Mesendoderm (in vitro differentiated cells): ENCODE measurements around the gene SRGAP1.

Source experiments
- DNase-seq: peaks from one replicate; pipeline ENCODE4 v3.0.0; 2013
- H2AK5ac ChIP-seq: 2 replicates; pipeline ENCODE4 v1.6.1; 2013; ENCODE audit warnings: low read length, inconsistent platforms
- H2BK120ac ChIP-seq: 2 replicates; pipeline ENCODE4 v1.6.1; 2013; ENCODE audit warnings: low read depth, mild to moderate bottlenecking, low read length, moderate library complexity, mixed read lengths
- H2BK15ac ChIP-seq: replicated peaks from 2 replicates; pipeline ENCODE4 v1.6.1; 2013; ENCODE audit warnings: low read depth, mild to moderate bottlenecking, moderate library complexity
- H2BK5ac ChIP-seq: 2 replicates; pipeline ENCODE4 v1.6.1; 2013; ENCODE audit warnings: low read length, inconsistent platforms
- H3K18ac ChIP-seq: 2 replicates; pipeline ENCODE4 v1.6.1; 2013; ENCODE audit warnings: mild to moderate bottlenecking, low read length, mixed read lengths
- H3K23ac ChIP-seq: one replicate; pipeline ENCODE4 v1.6.1; 2013; ENCODE audit warnings: low read length
- H3K27ac ChIP-seq: 2 replicates; pipeline ENCODE4 v1.5.1; 2013; ENCODE audit warnings: low read depth, mild to moderate bottlenecking, inconsistent platforms, low read length, moderate library complexity
- H3K27me3 ChIP-seq: 2 replicates; pipeline ENCODE4 v1.6.1; 2013; ENCODE audit warnings: low read length, control low read depth, mild to moderate bottlenecking, inconsistent platforms; ENCODE audit not compliant: insufficient read depth, poor library complexity
- H3K36me3 ChIP-seq: 2 replicates; pipeline ENCODE4 v1.6.1; 2013; ENCODE audit warnings: low read length, inconsistent platforms; ENCODE audit not compliant: control insufficient read depth, insufficient read depth
- H3K4ac ChIP-seq: one replicate; pipeline ENCODE4 v1.6.1; 2013; ENCODE audit warnings: low read depth, mild to moderate bottlenecking, low read length, moderate library complexity
- H3K4me1 ChIP-seq: 2 replicates; pipeline ENCODE4 v1.6.1; 2013; ENCODE audit warnings: low read depth, low read length, inconsistent platforms; ENCODE audit not compliant: control insufficient read depth
- H3K4me2 ChIP-seq: 2 replicates; pipeline ENCODE4 v1.6.1; 2013; ENCODE audit warnings: low read length
- H3K4me3 ChIP-seq: 2 replicates; pipeline ENCODE4 v1.5.1; 2013; ENCODE audit warnings: mild to moderate bottlenecking, low read length
- H3K56ac ChIP-seq: one replicate; pipeline ENCODE4 v1.6.1; 2013; ENCODE audit warnings: low read length
- H3K79me1 ChIP-seq: 2 replicates; pipeline ENCODE4 v1.6.1; 2013; ENCODE audit warnings: low read length, inconsistent platforms
- H3K79me2 ChIP-seq: 2 replicates; pipeline ENCODE4 v1.6.1; 2013; ENCODE audit warnings: mild to moderate bottlenecking, low read length; ENCODE audit not compliant: control insufficient read depth, insufficient read depth
- H3K9ac ChIP-seq: 2 replicates; pipeline ENCODE4 v1.6.1; 2013; ENCODE audit warnings: low read length, inconsistent platforms
- H4K5ac ChIP-seq: one replicate; pipeline ENCODE4 v1.6.1; 2013; ENCODE audit warnings: low read length
- H4K8ac ChIP-seq: one replicate; pipeline ENCODE4 v1.6.1; 2013; ENCODE audit warnings: low read depth, mild to moderate bottlenecking, control low read depth, low read length, moderate library complexity
- WGBS: extraction: QIAGEN DNeasy Blood & Tissue Kit; methylation state at CpG from one replicate; pipeline ENCODE4 v1.1.7; 2013; ENCODE audit warnings: low lambda C conversion rate, missing lambda C conversion rate; ENCODE audit not compliant: insufficient coverage; ENCODE audit errors: extremely low coverage; 5-methylcytosine and 5-hydroxymethylcytosine counted together

The SRGAP1 gene

DNA sequence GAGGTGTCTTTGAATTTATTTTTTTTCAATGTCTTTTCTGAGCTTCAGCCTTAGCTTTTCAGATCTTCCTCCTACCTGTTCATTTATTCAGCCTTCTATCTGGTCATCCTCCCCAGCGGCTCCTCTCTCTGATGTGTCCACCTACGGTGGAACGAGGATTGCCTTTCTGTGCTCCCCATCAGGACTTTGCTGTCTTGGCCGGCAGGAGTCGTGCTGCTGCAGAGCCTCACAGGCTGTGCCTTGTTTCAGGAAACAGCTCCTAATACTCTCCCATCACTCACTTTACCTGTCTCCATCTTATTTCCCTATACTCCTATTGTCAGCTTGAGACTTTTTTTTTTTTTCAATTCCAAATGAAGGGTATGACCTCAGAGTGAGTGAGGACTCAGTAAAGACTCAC, 300.7 kb downstream of the SRGAP1 start:
- no peak overlapping the region for H4K8ac ChIP-seq
- no CpG with 5 or more reads among the region's 5 CpGs for WGBS
- DNase-seq: no peak
- no peak overlapping the region for H3K4me2 ChIP-seq
- H2BK5ac ChIP-seq: no peak overlapping the region
- H3K4me1 ChIP-seq: no peaks in the 10 kb centered on the region
- no peak overlapping the region for H2AK5ac ChIP-seq
- H3K56ac ChIP-seq: no peak overlapping the region
- no peak overlapping the region for H2BK15ac ChIP-seq
- H3K79me2 ChIP-seq: no peaks in the 10 kb centered on the region
- no peak overlapping the region for H3K9ac ChIP-seq
- H4K5ac ChIP-seq: no peak overlapping the region
- no peaks in the 10 kb centered on the region for H3K79me1 ChIP-seq
- no peak overlapping the region for H3K18ac ChIP-seq
- H2BK120ac ChIP-seq: no peak overlapping the region
- H3K27me3 ChIP-seq: no peaks in the 10 kb centered on the region
- H3K4ac ChIP-seq: no peak overlapping the region
- H3K4me3 ChIP-seq: no peak overlapping the region
- no peak overlapping the region for H3K23ac ChIP-seq
- no peak overlapping the region for H3K27ac ChIP-seq
- no peaks in the 10 kb centered on the region for H3K36me3 ChIP-seq

DNA sequence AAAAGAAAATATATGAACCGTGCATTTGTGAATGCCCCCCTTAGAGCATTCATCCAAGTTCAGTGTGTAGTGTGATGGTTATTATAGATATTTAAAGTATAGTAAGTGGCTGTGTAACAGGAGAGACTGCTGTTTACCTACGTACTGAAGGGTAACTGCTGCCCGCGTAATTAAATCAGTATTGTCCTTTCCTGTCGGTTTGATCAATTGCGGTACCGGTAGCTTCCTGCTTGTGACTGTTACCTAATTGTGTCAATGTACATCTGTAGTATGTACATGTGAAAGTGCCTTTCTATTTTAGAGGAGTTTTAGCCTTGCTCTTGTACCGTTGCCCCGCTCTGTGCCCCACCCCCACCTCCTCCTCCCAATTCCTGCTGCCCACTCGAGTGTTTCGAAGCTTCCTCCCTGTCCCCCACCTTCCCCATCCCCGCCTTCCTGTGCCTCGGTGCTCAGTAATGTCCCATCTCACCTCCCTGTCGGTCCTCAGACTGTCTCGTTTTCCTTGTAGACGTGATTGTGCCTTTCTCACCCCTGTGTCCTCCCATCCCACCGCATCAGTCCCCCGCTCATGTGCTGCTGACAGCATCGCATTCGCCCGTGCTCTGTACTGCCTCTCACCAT, 302.6 kb downstream of the SRGAP1 start:
- Histone ChIP-seq H2BK15ac (no peak overlapping the region), H3K79me2 (no peaks in the 10 kb centered on the region), H4K5ac (no peak overlapping the region), H3K36me3 (no peaks in the 10 kb centered on the region), H3K79me1 (no peaks in the 10 kb centered on the region), H2AK5ac (no peak overlapping the region), H3K4me3 (no peak overlapping the region), H3K4me2 (no peak overlapping the region), H3K4ac (no peak overlapping the region), H2BK120ac (no peak overlapping the region), H3K27me3 (no peaks in the 10 kb centered on the region), H3K27ac (no peak overlapping the region), H2BK5ac (no peak overlapping the region), H3K23ac (no peak overlapping the region), H3K9ac (no peak overlapping the region), H3K4me1 (no peaks in the 10 kb centered on the region), H3K56ac (no peak overlapping the region), H4K8ac (no peak overlapping the region), H3K18ac (no peak overlapping the region)
- DNase-seq: no peak
- no CpG with 5 or more reads among the region's 21 CpGs for WGBS

DNA sequence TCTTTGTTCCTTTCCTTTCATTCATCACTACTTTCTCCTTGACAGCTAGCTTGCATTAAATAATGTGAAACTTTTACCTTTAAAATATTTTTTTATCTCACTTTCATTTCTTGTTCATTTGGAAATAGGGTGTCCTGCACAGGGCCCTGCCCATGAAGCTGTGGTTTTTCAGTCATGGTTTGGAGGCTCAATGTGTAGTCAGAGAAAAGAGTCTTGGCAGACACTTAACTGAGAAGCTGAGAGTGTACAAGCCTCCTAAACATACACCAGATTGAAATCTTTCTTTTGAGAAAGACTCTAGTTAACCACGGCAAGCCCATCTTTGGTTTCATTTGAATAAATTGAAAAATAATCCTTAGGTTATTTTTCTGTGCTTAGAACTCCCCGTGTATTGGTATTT, 303.4 kb downstream of the SRGAP1 start:
- no peak overlapping the region for H3K27ac ChIP-seq
- H3K36me3 ChIP-seq: no peaks in the 10 kb centered on the region
- no peak overlapping the region for H2BK5ac ChIP-seq
- no peak overlapping the region for H4K8ac ChIP-seq
- H2BK15ac ChIP-seq: no peak overlapping the region
- no peak overlapping the region for H3K4me3 ChIP-seq
- no CpG with 5 or more reads among the region's 2 CpGs for WGBS
- no peak overlapping the region for H3K23ac ChIP-seq
- H3K9ac ChIP-seq: no peak overlapping the region
- no peaks in the 10 kb centered on the region for H3K4me1 ChIP-seq
- no peak overlapping the region for H3K18ac ChIP-seq
- H3K79me1 ChIP-seq: no peaks in the 10 kb centered on the region
- no peak overlapping the region for H3K4me2 ChIP-seq
- no peaks in the 10 kb centered on the region for H3K27me3 ChIP-seq
- H3K56ac ChIP-seq: no peak overlapping the region
- no peak overlapping the region for H2BK120ac ChIP-seq
- DNase-seq: no peak
- no peak overlapping the region for H3K4ac ChIP-seq
- H4K5ac ChIP-seq: no peak overlapping the region
- H2AK5ac ChIP-seq: no peak overlapping the region
- H3K79me2 ChIP-seq: no peaks in the 10 kb centered on the region

DNA sequence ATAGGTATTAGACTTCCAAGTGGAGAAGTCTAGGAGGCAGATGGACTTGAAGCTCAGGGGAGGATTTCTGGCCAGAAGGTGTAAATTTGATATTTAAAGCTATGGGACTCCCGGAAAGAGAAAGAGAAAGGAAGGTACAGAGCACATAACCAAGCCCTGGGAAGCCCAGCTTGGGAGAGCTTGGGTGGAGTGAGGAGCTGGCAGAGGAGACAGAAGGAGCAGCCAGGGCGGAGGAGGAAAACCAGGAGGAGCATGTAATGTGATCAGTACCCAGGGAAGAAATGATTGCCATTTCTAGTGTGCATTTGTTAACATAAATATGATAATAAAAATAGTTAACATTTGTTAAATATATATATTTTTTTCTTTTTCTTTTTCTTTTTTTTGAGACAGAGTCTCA, 310.2 kb downstream of the SRGAP1 start:
- H2BK5ac ChIP-seq: no peak overlapping the region
- H3K27ac ChIP-seq: no peak overlapping the region
- H2BK15ac ChIP-seq: no peak overlapping the region
- H3K18ac ChIP-seq: no peak overlapping the region
- no peak overlapping the region for H4K5ac ChIP-seq
- no CpG with 5 or more reads among the region's 2 CpGs for WGBS
- no peaks in the 10 kb centered on the region for H3K79me2 ChIP-seq
- no peaks in the 10 kb centered on the region for H3K27me3 ChIP-seq
- no peak for DNase-seq
- H3K4ac ChIP-seq: no peak overlapping the region
- no peak overlapping the region for H3K4me2 ChIP-seq
- no peak overlapping the region for H4K8ac ChIP-seq
- no peak overlapping the region for H2AK5ac ChIP-seq
- H3K23ac ChIP-seq: no peak overlapping the region
- H3K56ac ChIP-seq: no peak overlapping the region
- H3K9ac ChIP-seq: no peak overlapping the region
- H3K79me1 ChIP-seq: no peaks in the 10 kb centered on the region
- H3K4me1 ChIP-seq: no peaks in the 10 kb centered on the region
- H3K4me3 ChIP-seq: no peak overlapping the region
- H2BK120ac ChIP-seq: no peak overlapping the region
- H3K36me3 ChIP-seq: no peaks in the 10 kb centered on the region

GRCh38 chr12:64157110-64157509, 312.6 kb downstream of the SRGAP1 start:
- no peaks in the 10 kb centered on the region for H3K79me1 ChIP-seq
- no peak overlapping the region for H3K23ac ChIP-seq
- H4K5ac ChIP-seq: no peak overlapping the region
- no peaks in the 10 kb centered on the region for H3K4me1 ChIP-seq
- no peak overlapping the region for H3K4me3 ChIP-seq
- H3K56ac ChIP-seq: no peak overlapping the region
- H2AK5ac ChIP-seq: no peak overlapping the region
- no peaks in the 10 kb centered on the region for H3K27me3 ChIP-seq
- no peak overlapping the region for H3K9ac ChIP-seq
- no peak overlapping the region for H3K4ac ChIP-seq
- H3K4me2 ChIP-seq: no peak overlapping the region
- WGBS: no CpG with 5 or more reads among the region's 2 CpGs
- no peak overlapping the region for H2BK5ac ChIP-seq
- H3K79me2 ChIP-seq: no peaks in the 10 kb centered on the region
- no peak overlapping the region for H4K8ac ChIP-seq
- no peak for DNase-seq
- H3K36me3 ChIP-seq: no peaks in the 10 kb centered on the region
- H3K27ac ChIP-seq: no peak overlapping the region
- H3K18ac ChIP-seq: no peak overlapping the region
- H2BK120ac ChIP-seq: no peak overlapping the region
- H2BK15ac ChIP-seq: no peak overlapping the region

GRCh38 chr12:64160021-64160710, 315.7 kb downstream of the SRGAP1 start:
- Histone ChIP-seq H4K8ac (no peak overlapping the region), H3K36me3 (no peaks in the 10 kb centered on the region), H2AK5ac (no peak overlapping the region), H3K9ac (no peak overlapping the region), H3K18ac (no peak overlapping the region), H3K23ac (no peak overlapping the region), H2BK5ac (no peak overlapping the region), H4K5ac (no peak overlapping the region), H3K27ac (no peak overlapping the region), H3K56ac (no peak overlapping the region), H3K4me2 (no peak overlapping the region), H3K4me3 (no peak overlapping the region), H2BK120ac (no peak overlapping the region), H3K27me3 (no peaks in the 10 kb centered on the region), H2BK15ac (no peak overlapping the region), H3K79me1 (no peaks in the 10 kb centered on the region), H3K4me1 (no peaks in the 10 kb centered on the region), H3K79me2 (no peaks in the 10 kb centered on the region), H3K4ac (no peak overlapping the region)
- WGBS: no CpG with 5 or more reads among the region's 2 CpGs
- no peak for DNase-seq
